Stimulated activated CD4-positive, alpha-beta T cell treated with anti-CD3 and anti-CD28 coated beads, Interleukin-4, amount 100 ng/mL, for 4 hours (primary cell): ENCODE data around the gene MAP3K5.

Experiments
- DNase-seq, 2 experiments: peaks; one replicate each; pipeline ENCODE4 v3.0.0-alpha.2; 2020

The MAP3K5 gene

GRCh38 chr6:136641873-136642465, 150.3 kb downstream of the MAP3K5 start:
- no peak for DNase-seq

- no peak for DNase-seq
These were observed 151.1 kb downstream of the MAP3K5 start for GRCh38 chr6:136641166-136641565.

DNA sequence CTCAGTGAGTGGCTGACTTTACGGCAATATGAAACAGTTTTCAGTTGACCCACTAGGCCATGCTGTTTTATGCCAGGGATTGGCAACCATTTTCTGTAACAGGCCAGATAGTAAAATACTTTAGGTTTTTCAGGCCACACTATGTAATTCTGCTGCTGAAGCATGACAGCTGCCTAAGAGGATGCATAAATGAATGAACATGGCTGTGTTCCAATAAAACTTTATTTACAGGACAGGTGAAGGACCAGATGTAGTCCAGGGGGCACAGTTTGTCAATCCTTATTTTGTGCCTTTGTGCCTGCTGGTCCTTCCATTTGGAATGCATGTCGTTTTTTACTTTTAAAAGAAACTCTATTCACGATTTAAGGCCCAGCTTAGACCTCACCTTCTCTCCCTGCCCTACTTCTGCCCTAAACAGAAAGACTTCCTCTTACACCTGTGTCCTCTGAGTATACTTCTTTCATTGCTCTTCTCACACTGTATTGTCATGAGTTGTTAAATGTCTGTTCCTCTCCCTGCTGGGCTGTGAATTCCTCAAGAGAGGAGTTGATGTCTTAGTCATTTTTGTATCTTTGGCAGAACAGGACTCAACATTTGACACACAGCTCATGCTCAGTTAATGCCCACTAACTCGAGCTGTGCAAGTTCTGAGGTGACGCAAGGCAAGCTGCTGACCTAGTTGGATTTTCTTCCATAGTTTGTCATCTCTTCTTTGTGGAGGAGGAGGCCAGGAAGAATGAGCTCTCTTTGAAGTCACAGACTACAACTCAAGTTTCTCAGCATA, 152.0 kb downstream of the MAP3K5 start:
- DNase-seq: no peak

- DNase-seq: no peak
These were observed 152.6 kb downstream of the MAP3K5 start for GRCh38 chr6:136639702-136640101.

GRCh38 chr6:136635615-136636014, 156.7 kb downstream of the MAP3K5 start:
- DNase-seq: no peak

DNA sequence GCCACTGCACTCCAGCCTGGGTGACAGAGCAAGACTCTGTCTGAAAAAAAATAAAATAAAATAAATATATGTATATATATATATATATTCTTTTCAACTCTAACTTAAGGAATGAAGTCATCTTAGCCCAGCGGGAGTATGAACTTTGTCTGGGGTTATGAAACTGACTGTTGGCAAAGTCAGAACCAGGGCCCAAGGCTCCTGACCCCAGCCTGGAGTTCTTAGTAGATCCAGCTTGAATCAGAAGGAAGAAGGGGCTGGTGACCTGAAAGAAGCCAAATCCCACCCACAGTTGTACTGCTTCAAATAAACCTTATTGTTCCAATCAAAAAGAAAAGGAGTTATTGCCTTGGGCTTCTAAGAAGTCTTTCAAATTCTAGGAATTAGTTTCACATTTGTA, 158.9 kb downstream of the MAP3K5 start:
- no peak for DNase-seq

GRCh38 chr6:136628996-136629395, 163.3 kb downstream of the MAP3K5 start:
- no peak for DNase-seq

- DNase-seq: no peak
These were observed 165.1 kb downstream of the MAP3K5 start for GRCh38 chr6:136627191-136627590.

DNA sequence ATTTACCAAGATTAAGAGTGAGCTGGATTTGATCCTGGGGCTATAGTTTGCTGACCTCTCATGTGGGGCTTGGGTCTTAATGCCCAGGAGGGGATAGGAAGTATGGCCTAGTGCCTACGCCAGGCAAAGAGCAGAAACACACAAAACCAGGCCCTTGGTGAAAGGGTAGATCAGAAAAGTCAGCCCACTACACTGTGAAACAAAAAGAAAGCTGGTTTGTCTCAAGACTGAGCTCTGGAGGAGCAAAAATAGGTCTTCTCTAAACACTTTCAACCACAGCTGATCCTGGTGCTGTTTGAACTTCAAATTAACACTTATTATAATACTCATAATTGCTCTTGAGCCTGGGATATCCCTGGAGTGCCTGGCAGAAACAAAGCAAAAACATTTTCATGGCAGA, 167.0 kb downstream of the MAP3K5 start:
- no peak for DNase-seq

DNA sequence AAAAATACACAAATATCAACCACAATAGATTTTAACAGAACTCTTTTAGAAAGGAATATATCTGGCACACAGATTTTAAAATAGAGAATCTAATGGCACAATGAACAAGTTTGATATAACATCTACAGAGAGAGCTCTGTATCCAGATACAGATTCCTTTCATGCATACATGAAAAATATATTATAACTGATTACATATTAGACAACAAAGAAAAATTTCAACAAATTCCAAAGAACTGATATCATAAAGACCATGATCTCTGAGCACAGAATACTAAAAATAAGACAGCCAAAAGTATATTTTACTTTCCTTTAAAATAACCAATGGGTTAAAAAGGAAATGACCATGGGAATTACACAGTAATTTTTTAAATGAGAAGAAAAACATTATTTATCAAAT, 167.9 kb downstream of the MAP3K5 start:
- no peak for DNase-seq

DNA sequence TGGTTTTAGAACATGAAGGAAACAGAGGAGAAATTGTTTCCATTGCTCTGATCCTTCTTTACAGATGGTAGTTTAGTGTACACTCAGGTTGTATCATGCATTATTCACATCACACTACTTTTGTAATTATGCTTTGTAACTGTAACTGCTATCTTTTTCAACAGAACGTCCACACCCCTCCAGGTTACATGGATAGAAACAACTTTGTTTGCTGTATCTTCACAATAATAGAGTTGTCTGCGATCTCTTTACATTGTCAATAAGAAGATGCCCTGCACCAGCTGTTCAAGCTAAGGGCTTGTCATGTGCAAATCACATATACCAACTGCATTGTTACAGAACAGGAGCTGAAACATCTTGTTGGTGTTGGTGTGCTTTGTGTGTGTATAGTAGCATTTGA, 174.2 kb downstream of the MAP3K5 start:
- DNase-seq: no peak

DNA sequence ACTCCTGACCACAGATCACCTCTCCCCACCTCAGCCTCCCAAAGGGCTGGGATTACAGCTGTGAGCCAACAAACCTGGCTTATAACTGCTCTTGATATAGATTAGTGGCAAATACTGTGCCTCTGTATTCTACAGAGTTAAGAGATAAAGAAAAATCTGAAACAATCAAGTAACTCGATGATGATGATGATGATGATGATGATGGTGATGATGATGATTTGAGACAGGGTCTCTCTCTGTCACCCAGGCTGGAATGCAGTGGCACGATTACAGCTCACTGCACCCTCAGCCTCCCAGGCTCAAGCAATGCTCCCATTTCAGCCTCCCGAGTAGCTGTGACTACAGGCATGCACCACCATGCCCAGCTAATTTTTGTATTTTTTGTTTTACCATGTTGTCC, 175.8 kb downstream of the MAP3K5 start:
- no peak for DNase-seq

DNA sequence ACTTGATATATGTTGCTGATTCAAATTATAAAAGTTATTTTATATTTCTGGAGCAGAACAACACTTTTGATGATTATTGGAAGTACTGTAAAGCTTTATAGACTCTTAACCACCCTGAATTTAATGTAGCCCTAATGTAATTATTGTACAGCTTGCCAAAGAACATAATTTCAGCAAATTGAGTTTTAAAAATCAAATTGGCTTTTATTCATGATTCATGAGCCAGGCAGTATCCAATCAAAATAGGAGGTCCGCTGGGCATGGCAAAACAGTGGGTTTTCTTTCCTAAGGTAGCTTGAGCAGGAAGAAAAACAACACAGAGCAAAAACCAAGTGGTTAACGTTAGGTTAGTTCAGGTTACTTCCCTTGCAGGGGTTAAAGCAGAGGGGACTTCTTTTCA, 177.3 kb downstream of the MAP3K5 start:
- no peak for DNase-seq

- DNase-seq: no peak
These were observed 177.9 kb downstream of the MAP3K5 start for GRCh38 chr6:136614350-136614749.

DNA sequence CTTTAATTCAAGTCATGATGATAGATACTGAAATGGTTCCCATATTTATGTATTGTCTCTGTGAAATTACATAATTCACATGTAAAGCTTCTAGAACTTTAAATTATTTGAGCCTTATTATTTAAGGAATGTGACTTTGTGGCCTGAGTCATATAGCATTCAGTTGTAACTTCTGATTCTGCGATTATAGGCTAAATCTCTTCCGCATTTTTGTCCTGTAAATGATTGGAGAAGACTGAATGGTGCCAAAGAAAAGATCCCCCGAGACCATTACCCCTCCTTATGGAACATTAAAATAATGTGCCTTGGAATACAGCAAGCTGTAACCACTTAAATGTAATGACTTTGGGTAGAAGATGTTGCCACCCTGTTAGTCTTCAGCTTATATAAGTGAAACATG, 178.8 kb downstream of the MAP3K5 start:
- no peak for DNase-seq

- no peak for DNase-seq
These were observed 179.4 kb downstream of the MAP3K5 start for GRCh38 chr6:136612666-136613389.

GRCh38 chr6:136611746-136612145, 180.5 kb downstream of the MAP3K5 start:
- no peak for DNase-seq

DNA sequence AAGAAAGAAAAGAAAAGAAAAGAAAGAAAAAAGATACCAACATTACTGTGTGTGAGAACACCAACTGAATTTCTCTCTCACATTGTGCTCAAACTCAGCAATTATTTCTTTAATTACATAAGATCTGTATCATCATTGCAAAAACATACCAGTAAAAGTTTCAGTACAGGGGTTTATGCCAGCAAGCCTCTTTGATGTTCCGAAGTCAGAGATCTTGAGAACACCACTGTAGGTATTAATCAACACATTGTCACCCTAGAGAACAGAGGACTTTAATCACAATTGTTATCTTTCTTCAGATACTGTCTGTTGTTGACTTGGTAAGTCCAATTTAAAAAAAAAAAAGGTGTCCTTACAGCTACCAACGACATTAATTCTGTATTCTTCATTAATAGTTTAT, 181.1 kb downstream of the MAP3K5 start:
- no peak for DNase-seq

GRCh38 chr6:136609873-136610706, 182.2 kb downstream of the MAP3K5 start:
- DNase-seq: no peak

- DNase-seq: no peak
These were observed 183.3 kb downstream of the MAP3K5 start for GRCh38 chr6:136608991-136609390.

DNA sequence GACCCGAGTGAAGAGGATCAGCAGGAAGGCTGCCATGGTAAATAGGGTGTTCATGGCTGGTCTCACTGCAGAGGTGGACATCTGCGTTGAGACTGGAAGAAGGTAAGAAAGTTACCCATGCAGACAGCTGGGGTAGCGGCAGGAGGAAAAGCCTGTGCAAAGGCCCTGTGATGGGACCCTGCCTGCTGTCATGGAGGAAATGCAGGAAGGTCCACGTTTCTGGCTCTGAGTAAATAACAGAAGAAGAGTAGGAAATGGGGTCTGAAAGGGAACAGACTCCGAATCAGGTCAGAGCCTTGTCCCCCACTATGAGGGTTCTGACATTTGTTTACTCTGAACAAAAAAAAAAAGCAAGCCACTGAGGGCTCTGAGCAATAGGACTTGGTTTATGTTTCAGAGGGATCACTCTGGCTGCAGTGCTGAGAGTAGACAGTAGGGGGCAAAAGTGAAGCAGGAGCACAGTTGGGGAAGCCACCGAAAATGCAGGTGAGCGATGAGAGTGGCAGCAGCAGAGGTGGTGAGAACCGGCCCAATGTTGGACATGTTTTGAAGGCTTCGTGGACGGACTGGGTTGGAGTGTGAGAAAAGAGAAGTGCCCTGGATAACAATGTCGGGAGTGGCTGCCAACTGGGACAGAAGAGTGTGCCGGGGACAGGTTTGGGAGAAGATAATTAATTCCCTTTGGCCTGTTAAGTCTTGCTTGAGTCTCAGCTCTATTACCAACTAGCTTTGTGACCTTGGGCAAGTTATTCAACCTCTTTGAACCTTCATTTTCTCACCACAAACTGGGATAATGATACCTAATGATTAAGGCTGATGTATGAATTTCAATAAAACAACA, 184.1 kb downstream of the MAP3K5 start:
- DNase-seq: peak; percentile 71 to 74
